HEK293 (cell line): Measurements from ENCODE around the gene USP6.
"Not testable (repeated sequence)": the region's sequence is repeated elsewhere in the genome, so short reads cannot be mapped to it uniquely, and the experiment has no call there.

Source experiments
- CTCF ChIA-PET: fragments of 350-600 bp; formaldehyde crosslinking; extraction: SDS; loops from one replicate; lab custom pipeline; 2021; ENCODE audit warnings: antibody characterized with exemption; lab: Yijun Ruan, JAX
- POLR2A ChIA-PET: fragments of 300-600 bp; formaldehyde crosslinking; extraction: SDS; loops from one replicate; lab custom pipeline; 2020; ENCODE audit warnings: antibody characterized with exemption, inconsistent platforms; lab: Yijun Ruan, JAX
- H3K27ac ChIP-seq: fragments of 200-500 bp; sonication (Bioruptor generic); 2 replicates; pipeline ENCODE4 v1.5.1; 2014; ENCODE audit warnings: low read depth, low read length, control low read depth, inconsistent platforms; ENCODE audit errors: extremely low read depth
- H3K36me3 ChIP-seq, 2 experiments: fragments of 200-500 bp in 1 of 2; sonication (Bioruptor generic) in 1 of 2; 1 replicate in 1 of 2; 2 replicates in 1 of 2; pipeline ENCODE4 v1.5.1; 2014 to 2017; ENCODE audit warnings: inconsistent platforms in 2 of 2, low read length in 2 of 2; ENCODE audit not compliant: control insufficient read depth in 2 of 2, insufficient read depth in 1 of 2
- H3K4me1 ChIP-seq: fragments of 200-500 bp; sonication (Bioruptor generic); 2 replicates; pipeline ENCODE4 v1.5.1; 2014; ENCODE audit warnings: mild to moderate bottlenecking, low read length, inconsistent platforms; ENCODE audit not compliant: control insufficient read depth, insufficient read depth
- H3K4me3 ChIP-seq: 2 replicates; pipeline ENCODE4 v1.5.1; 2011; ENCODE audit warnings: low read depth, mild to moderate bottlenecking, control low read depth, low read length, moderate library complexity
- H3K9me3 ChIP-seq: fragments of 200-500 bp; sonication (Bioruptor generic); 2 replicates; pipeline ENCODE4 v1.5.1; 2014; ENCODE audit warnings: low read depth, low read length, inconsistent platforms; ENCODE audit not compliant: control insufficient read depth, insufficient read depth
- CTCF ChIP-seq: fragments of 450-650 bp; formaldehyde crosslinking; IDR thresholded peaks from 2 replicates; pipeline ENCODE4 v1.5.1; 2016; ENCODE audit warnings: missing biosample characterization, missing genetic modification characterization
- EGR2 ChIP-seq: fragments of 450-650 bp; formaldehyde crosslinking; IDR thresholded peaks from 2 replicates; pipeline ENCODE4 v1.5.1; 2016; ENCODE audit warnings: low read depth, missing biosample characterization, missing genetic modification characterization
- GLIS2 ChIP-seq: fragments of 450-650 bp; formaldehyde crosslinking; IDR thresholded peaks from 2 replicates; pipeline ENCODE4 v1.5.1; 2016; ENCODE audit warnings: missing biosample characterization, missing genetic modification characterization
- KLF9 ChIP-seq: fragments of 450-650 bp; formaldehyde crosslinking; IDR thresholded peaks from 2 replicates; pipeline ENCODE4 v1.5.1; 2016; ENCODE audit warnings: missing biosample characterization, missing genetic modification characterization, low read depth
- PRDM1 ChIP-seq: fragments of 450-650 bp; formaldehyde crosslinking; IDR thresholded peaks from 2 replicates; pipeline ENCODE4; 2016; ENCODE audit warnings: missing biosample characterization, missing genetic modification characterization
- SALL2 ChIP-seq: fragments of 450-650 bp; formaldehyde crosslinking; IDR thresholded peaks from 2 replicates; pipeline ENCODE4 v1.5.0; 2017; ENCODE audit warnings: missing biosample characterization, mild to moderate bottlenecking, missing genetic modification characterization, borderline replicate concordance
- TSHZ1 ChIP-seq: fragments of 450-650 bp; formaldehyde crosslinking; IDR thresholded peaks from 2 replicates; pipeline ENCODE4 v1.5.1; 2016; ENCODE audit warnings: missing biosample characterization, missing genetic modification characterization, borderline replicate concordance
- YY1 ChIP-seq: fragments of 450-650 bp; formaldehyde crosslinking; IDR thresholded peaks from 2 replicates; pipeline ENCODE4 v1.5.1; 2018; ENCODE audit warnings: missing biosample characterization, missing genetic modification characterization
- ZFHX2 ChIP-seq: fragments of 450-650 bp; formaldehyde crosslinking; conservative IDR thresholded peaks from 2 replicates; pipeline ENCODE4 v1.5.1; 2016; ENCODE audit warnings: missing biosample characterization, missing genetic modification characterization
- ZFP69B ChIP-seq: fragments of 450-650 bp; formaldehyde crosslinking; IDR thresholded peaks from 2 replicates; pipeline ENCODE4 v1.5.1; 2016; ENCODE audit warnings: missing biosample characterization, missing genetic modification characterization
- ZNF133 ChIP-seq: fragments of 450-650 bp; formaldehyde crosslinking; IDR thresholded peaks from 2 replicates; pipeline ENCODE4 v1.5.1; 2016; ENCODE audit warnings: missing biosample characterization, missing genetic modification characterization
- ZNF146 ChIP-seq: fragments of 450-650 bp; formaldehyde crosslinking; IDR thresholded peaks from 2 replicates; pipeline ENCODE4 v1.5.1; 2016; ENCODE audit warnings: missing biosample characterization, missing genetic modification characterization
- ZNF175 ChIP-seq: fragments of 450-650 bp; formaldehyde crosslinking; IDR thresholded peaks from 2 replicates; pipeline ENCODE4 v1.5.1; 2016; ENCODE audit warnings: missing biosample characterization, missing genetic modification characterization
- ZNF184 ChIP-seq: fragments of 450-650 bp; IDR thresholded peaks from 2 replicates; pipeline ENCODE4 v1.5.1; 2018; ENCODE audit warnings: missing biosample characterization, mild to moderate bottlenecking, missing genetic modification characterization
- ZNF202 ChIP-seq: fragments of 450-650 bp; formaldehyde crosslinking; IDR thresholded peaks from 2 replicates; pipeline ENCODE4 v1.5.1; 2016; ENCODE audit warnings: missing biosample characterization, missing genetic modification characterization, borderline replicate concordance
- ZNF214 ChIP-seq: fragments of 450-650 bp; formaldehyde crosslinking; IDR thresholded peaks from 2 replicates; pipeline ENCODE4 v1.5.1; 2017; ENCODE audit warnings: missing biosample characterization, mild to moderate bottlenecking, missing genetic modification characterization, borderline replicate concordance
- ZNF26 ChIP-seq: fragments of 450-650 bp; formaldehyde crosslinking; IDR thresholded peaks from 2 replicates; pipeline ENCODE4 v1.5.1; 2016; ENCODE audit warnings: missing biosample characterization, missing genetic modification characterization
- ZNF324 ChIP-seq: fragments of 450-650 bp; formaldehyde crosslinking; IDR thresholded peaks from 2 replicates; pipeline ENCODE4 v1.5.1; 2016; ENCODE audit warnings: missing biosample characterization, missing genetic modification characterization
- ZNF549 ChIP-seq: fragments of 450-650 bp; IDR thresholded peaks from 2 replicates; pipeline ENCODE4 v1.5.1; 2018; ENCODE audit warnings: missing biosample characterization, missing genetic modification characterization, mild to moderate bottlenecking, inconsistent platforms, moderate library complexity
- ZNF664 ChIP-seq: fragments of 450-650 bp; formaldehyde crosslinking; IDR thresholded peaks from 2 replicates; pipeline ENCODE4 v1.5.1; 2016; ENCODE audit warnings: missing biosample characterization, missing genetic modification characterization
- TF ChIP-seq, protein P1 (sequence below): fragments of 450-650 bp; formaldehyde crosslinking; IDR thresholded peaks from 2 replicates; pipeline ENCODE4 v1.5.1; 2016; ENCODE audit warnings: missing biosample characterization, missing genetic modification characterization
- TF ChIP-seq, protein P2 (sequence below): fragments of 450-650 bp; formaldehyde crosslinking; IDR thresholded peaks from 2 replicates; pipeline ENCODE4 v1.5.1; 2016; ENCODE audit warnings: missing biosample characterization, missing genetic modification characterization, low read depth
- TF ChIP-seq, protein P3 (sequence below): fragments of 450-650 bp; IDR thresholded peaks from 2 replicates; pipeline ENCODE4 v1.5.1; 2018; ENCODE audit warnings: missing biosample characterization, mild to moderate bottlenecking, missing genetic modification characterization

The USP6 gene

GRCh38 chr17:5211458-5211857 is 95.6 kb downstream of the USP6 start (continued):
- TF ChIP-seq CTCF (tag by site-specific recombination) (no peak), ZFP69B (tag by site-specific recombination) (no peak), YY1 (tag by site-specific recombination) (no peak), GLIS2 (tag by site-specific recombination) (no peak), ZNF664 (tag by site-specific recombination) (no peak), ZNF324 (no peak), ZFHX2 (no peak)
- TF ChIP-seq, protein P1, sequence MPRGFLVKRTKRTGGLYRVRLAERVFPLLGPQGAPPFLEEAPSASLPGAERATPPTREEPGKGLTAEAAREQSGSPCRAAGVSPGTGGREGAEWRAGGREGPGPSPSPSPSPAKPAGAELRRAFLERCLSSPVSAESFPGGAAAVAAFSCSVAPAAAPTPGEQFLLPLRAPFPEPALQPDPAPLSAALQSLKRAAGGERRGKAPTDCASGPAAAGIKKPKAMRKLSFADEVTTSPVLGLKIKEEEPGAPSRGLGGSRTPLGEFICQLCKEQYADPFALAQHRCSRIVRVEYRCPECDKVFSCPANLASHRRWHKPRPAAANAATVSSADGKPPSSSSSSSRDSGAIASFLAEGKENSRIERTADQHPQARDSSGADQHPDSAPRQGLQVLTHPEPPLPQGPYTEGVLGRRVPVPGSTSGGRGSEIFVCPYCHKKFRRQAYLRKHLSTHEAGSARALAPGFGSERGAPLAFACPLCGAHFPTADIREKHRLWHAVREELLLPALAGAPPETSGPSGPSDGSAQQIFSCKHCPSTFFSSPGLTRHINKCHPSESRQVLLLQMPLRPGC (tag by site-specific recombination): no peak

DNA sequence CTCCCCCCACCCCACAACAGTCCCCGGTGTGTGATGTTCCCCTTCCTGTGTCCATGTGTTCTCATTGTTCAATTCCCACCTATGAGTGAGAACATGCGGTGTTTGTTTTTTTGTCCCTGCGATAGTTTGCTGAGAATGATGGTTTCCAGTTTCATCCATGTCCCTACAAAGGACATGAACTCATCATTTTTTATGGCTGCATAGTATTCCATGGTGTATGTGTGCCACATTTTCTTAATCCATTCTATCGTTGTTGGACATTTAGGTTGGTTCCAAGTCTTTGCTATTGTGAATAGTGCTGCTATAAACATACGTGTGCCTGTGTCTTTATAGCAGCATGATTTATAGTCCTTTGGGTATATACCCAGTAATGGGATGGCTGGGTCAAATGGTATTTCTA is 101.7 kb downstream of the USP6 start:
- CTCF ChIA-PET, POLR2A ChIA-PET, H3K9me3 ChIP-seq, H3K4me1 ChIP-seq, H3K27ac ChIP-seq, H3K4me3 ChIP-seq: not testable (repeated sequence)
- TF ChIP-seq ZNF146 (tag by site-specific recombination): peak; percentile 94
- H3K36me3 ChIP-seq: peaks cover 6 to 16% of the 10 kb centered on the region in 2 experiments; a peak in 2 of 3 replicates

GRCh38 chr17:5219536-5219935 is 103.7 kb downstream of the USP6 start:
- no peaks in the 10 kb centered on the region for H3K4me1 ChIP-seq
- H3K9me3 ChIP-seq: no peaks in the 10 kb centered on the region
- H3K36me3 ChIP-seq: peaks cover 6 to 20% of the 10 kb centered on the region in 2 experiments; a peak in 2 of 3 replicates
- H3K4me3 ChIP-seq: no peak overlapping the region
- CTCF ChIA-PET: no interaction called here
- H3K27ac ChIP-seq: no peak overlapping the region
- POLR2A ChIA-PET: no interaction called here
- TF ChIP-seq ZNF184 (tag by site-specific recombination) (no peak), ZNF133 (tag by site-specific recombination) (no peak), ZNF214 (no peak), KLF9 (no peak), TSHZ1 (no peak), EGR2 (no peak), ZNF26 (tag by site-specific recombination) (no peak), SALL2 (tag by site-specific recombination) (no peak), ZNF202 (tag by site-specific recombination) (no peak), PRDM1 (no peak), ZNF175 (tag by site-specific recombination) (no peak), ZNF549 (tag by site-specific recombination) (no peak)
- TF ChIP-seq, protein P2, sequence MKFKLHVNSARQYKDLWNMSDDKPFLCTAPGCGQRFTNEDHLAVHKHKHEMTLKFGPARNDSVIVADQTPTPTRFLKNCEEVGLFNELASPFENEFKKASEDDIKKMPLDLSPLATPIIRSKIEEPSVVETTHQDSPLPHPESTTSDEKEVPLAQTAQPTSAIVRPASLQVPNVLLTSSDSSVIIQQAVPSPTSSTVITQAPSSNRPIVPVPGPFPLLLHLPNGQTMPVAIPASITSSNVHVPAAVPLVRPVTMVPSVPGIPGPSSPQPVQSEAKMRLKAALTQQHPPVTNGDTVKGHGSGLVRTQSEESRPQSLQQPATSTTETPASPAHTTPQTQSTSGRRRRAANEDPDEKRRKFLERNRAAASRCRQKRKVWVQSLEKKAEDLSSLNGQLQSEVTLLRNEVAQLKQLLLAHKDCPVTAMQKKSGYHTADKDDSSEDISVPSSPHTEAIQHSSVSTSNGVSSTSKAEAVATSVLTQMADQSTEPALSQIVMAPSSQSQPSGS (tag by site-specific recombination): no peak
- TF ChIP-seq, protein P3, sequence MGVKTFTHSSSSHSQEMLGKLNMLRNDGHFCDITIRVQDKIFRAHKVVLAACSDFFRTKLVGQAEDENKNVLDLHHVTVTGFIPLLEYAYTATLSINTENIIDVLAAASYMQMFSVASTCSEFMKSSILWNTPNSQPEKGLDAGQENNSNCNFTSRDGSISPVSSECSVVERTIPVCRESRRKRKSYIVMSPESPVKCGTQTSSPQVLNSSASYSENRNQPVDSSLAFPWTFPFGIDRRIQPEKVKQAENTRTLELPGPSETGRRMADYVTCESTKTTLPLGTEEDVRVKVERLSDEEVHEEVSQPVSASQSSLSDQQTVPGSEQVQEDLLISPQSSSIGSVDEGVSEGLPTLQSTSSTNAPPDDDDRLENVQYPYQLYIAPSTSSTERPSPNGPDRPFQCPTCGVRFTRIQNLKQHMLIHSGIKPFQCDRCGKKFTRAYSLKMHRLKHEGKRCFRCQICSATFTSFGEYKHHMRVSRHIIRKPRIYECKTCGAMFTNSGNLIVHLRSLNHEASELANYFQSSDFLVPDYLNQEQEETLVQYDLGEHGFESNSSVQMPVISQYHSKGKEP (tag by site-specific recombination): no peak
